ENCODE data around the gene SH3TC1.

Gene SH3TC1

DNA sequence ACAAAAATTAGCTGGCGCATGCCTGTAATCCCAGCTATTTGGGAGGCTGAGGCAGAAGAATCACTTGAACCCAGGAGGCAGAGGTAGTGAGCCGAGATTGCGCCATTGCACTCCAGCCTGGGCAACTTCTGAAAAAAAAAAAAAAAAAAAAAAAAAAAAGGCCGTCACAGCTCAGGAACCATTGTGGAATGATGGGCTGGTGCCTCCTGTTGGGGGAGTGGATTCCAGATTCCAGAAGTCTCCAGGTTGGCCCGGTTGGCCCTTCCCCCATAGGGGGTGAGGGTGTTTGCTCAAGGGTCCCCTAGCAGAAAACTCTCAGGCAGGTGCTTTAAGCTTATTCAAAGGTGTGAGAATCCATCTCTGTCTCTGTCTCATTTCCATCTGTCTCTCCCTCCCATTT lies 11.5 kb downstream of the SH3TC1 start:
- no peak overlapping the region for H3K9ac ChIP-seq (ENCODE audit: low read depth, low read length, poor library complexity, severe bottlenecking)
- TF ChIP-seq EZH2phosphoT487 (IDR thresholded peaks at IDR 0.05; ENCODE audit: borderline replicate concordance), result no peak
- TF ChIP-seq, protein P1, sequence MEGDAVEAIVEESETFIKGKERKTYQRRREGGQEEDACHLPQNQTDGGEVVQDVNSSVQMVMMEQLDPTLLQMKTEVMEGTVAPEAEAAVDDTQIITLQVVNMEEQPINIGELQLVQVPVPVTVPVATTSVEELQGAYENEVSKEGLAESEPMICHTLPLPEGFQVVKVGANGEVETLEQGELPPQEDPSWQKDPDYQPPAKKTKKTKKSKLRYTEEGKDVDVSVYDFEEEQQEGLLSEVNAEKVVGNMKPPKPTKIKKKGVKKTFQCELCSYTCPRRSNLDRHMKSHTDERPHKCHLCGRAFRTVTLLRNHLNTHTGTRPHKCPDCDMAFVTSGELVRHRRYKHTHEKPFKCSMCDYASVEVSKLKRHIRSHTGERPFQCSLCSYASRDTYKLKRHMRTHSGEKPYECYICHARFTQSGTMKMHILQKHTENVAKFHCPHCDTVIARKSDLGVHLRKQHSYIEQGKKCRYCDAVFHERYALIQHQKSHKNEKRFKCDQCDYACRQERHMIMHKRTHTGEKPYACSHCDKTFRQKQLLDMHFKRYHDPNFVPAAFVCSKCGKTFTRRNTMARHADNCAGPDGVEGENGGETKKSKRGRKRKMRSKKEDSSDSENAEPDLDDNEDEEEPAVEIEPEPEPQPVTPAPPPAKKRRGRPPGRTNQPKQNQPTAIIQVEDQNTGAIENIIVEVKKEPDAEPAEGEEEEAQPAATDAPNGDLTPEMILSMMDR (conservative IDR thresholded peaks at IDR 0.05; ENCODE audit: low read length), result no peak
- no peak overlapping the region for H3K4me2 ChIP-seq (ENCODE audit: low read depth, low read length, poor library complexity, severe bottlenecking)
- H2AFZ ChIP-seq (ENCODE audit: low read length), result no peak overlapping the region
- H3K9me2 ChIP-seq (replicated peaks; ENCODE audit: low read depth, low read length), result no peaks in the 10 kb centered on the region
- no peaks in the 10 kb centered on the region for H3F3A ChIP-seq (ENCODE audit: low read depth)
- H3K27me3 ChIP-seq (ENCODE audit: insufficient read depth, low read length, poor library complexity, severe bottlenecking), result no peaks in the 10 kb centered on the region
- H4K20me1 ChIP-seq (ENCODE audit: insufficient read depth, low read length, poor library complexity, severe bottlenecking), result peaks cover 1% of the 10 kb centered on the region
- peaks cover 13% of the 10 kb centered on the region; the same call in 1 of the 2 replicates for H3K79me2 ChIP-seq (ENCODE audit: insufficient read depth, low read length)
- peaks cover 11% of the 10 kb centered on the region for H3K4me1 ChIP-seq (ENCODE audit: insufficient read depth, low read length, poor library complexity, severe bottlenecking)
- no peak overlapping the region for H3K4me3 ChIP-seq (ENCODE audit: low read length, poor library complexity, severe bottlenecking)
- peaks cover 22% of the 10 kb centered on the region; the same call in 1 of the 2 replicates for H3K36me3 ChIP-seq (ENCODE audit: insufficient read depth, low read length)
- no peaks in the 10 kb centered on the region for H3K9me3 ChIP-seq (ENCODE audit: insufficient read depth, low read depth, low read length)

DNA sequence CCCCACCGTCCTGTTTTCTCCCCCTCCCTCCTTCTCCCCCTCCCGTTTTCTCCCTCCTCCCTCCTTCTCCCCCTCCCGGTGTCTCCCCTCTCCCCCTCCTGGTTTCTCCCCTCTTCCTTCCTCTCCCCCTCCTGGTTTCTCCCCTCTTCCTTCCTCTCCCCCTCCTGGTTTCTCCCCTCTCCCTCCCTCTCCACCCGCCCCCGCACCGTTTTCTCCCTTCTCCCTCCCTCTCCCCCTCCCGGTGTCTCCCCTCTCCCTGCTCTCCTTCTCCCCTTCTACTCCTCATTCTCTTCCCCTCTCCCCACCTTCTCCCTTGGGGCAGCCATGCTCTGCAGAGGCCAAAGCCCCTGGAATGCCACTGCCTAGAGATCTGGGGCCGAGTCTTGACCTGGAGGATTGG lies 12.2 kb downstream of the SH3TC1 start:
- Histone ChIP-seq H3K9me3 (ENCODE audit: insufficient read depth, low read depth, low read length) (no peaks in the 10 kb centered on the region), H4K20me1 (ENCODE audit: insufficient read depth, low read length, poor library complexity, severe bottlenecking) (no peaks in the 10 kb centered on the region), H3K9ac (ENCODE audit: low read depth, low read length, poor library complexity, severe bottlenecking) (no peak overlapping the region), H3F3A (ENCODE audit: low read depth) (no peaks in the 10 kb centered on the region), H3K27me3 (ENCODE audit: insufficient read depth, low read length, poor library complexity, severe bottlenecking) (no peaks in the 10 kb centered on the region), H3K9me2 (replicated peaks; ENCODE audit: low read depth, low read length) (no peaks in the 10 kb centered on the region), H3K79me2 (ENCODE audit: insufficient read depth, low read length) (peaks cover 10% of the 10 kb centered on the region; the same call in 1 of the 2 replicates), H3K4me1 (ENCODE audit: insufficient read depth, low read length, poor library complexity, severe bottlenecking) (peaks cover 4% of the 10 kb centered on the region), H2AFZ (ENCODE audit: low read length) (no peak overlapping the region), H3K4me2 (ENCODE audit: low read depth, low read length, poor library complexity, severe bottlenecking) (no peak overlapping the region), H3K4me3 (ENCODE audit: low read length, poor library complexity, severe bottlenecking) (no peak overlapping the region), H3K36me3 (ENCODE audit: insufficient read depth, low read length) (peaks cover 22% of the 10 kb centered on the region; the same call in 1 of the 2 replicates)
- TF ChIP-seq EZH2phosphoT487 (IDR thresholded peaks at IDR 0.05; ENCODE audit: borderline replicate concordance), result no peak
- TF ChIP-seq, protein P1 (conservative IDR thresholded peaks at IDR 0.05; ENCODE audit: low read length), result no peak

DNA sequence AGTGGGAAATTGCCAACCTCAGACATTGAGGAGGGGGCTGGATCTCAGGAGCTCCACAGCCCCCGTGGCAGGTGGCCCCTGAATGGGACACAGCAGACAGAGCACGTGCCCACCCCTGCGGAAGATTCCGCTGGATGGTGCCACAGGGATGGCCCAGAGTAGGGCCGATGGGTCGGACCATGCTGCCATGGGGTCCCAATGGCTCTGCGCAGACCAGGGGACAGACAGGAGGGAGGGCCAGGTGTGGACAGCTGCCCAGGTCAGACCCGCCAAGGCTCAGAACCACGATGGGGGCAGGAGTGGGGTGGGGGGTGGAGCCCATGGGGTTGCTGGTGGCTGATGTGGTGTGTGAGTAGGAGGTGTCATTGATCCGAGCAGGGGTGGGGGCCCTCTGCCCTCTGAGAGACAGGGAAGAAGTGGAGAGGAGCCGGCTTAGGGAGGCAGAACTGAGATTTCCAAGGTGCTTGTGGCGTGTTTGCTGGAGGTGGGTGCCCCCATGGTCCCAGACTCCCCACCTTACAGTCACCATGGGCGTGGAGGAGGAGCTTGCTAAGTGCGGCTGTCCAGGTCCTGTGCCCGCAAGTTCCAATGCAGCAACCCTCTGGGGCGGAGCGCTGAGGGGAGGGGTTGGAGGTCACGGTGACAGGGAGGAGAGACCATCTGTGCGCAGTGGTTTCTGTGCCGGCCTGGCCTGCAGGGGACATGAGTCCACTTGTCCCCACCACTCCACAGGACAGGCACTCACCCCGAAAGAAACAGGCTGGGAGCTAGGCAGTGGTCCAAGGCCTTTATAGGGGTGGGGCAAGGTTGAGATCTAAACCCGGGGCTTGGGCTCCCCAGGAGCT lies 12.9 kb downstream of the SH3TC1 start:
- Histone ChIP-seq H3K9ac (ENCODE audit: low read depth, low read length, poor library complexity, severe bottlenecking) (no peak overlapping the region), H4K20me1 (ENCODE audit: insufficient read depth, low read length, poor library complexity, severe bottlenecking) (no peaks in the 10 kb centered on the region), H3K4me1 (ENCODE audit: insufficient read depth, low read length, poor library complexity, severe bottlenecking) (no peaks in the 10 kb centered on the region), H3K27me3 (ENCODE audit: insufficient read depth, low read length, poor library complexity, severe bottlenecking) (no peaks in the 10 kb centered on the region), H3K36me3 (ENCODE audit: insufficient read depth, low read length) (peaks cover 22% of the 10 kb centered on the region; the same call in 1 of the 2 replicates), H3K79me2 (ENCODE audit: insufficient read depth, low read length) (peaks cover 3% of the 10 kb centered on the region; the same call in 1 of the 2 replicates), H3K4me3 (ENCODE audit: low read length, poor library complexity, severe bottlenecking) (no peak overlapping the region), H3K4me2 (ENCODE audit: low read depth, low read length, poor library complexity, severe bottlenecking) (no peak overlapping the region), H3K9me2 (replicated peaks; ENCODE audit: low read depth, low read length) (no peaks in the 10 kb centered on the region), H2AFZ (ENCODE audit: low read length) (no peak overlapping the region), H3F3A (ENCODE audit: low read depth) (no peaks in the 10 kb centered on the region), H3K9me3 (ENCODE audit: insufficient read depth, low read depth, low read length) (no peaks in the 10 kb centered on the region)
- TF ChIP-seq, protein P1 (conservative IDR thresholded peaks at IDR 0.05; ENCODE audit: low read length), result no peak
- no peak for TF ChIP-seq EZH2phosphoT487 (IDR thresholded peaks at IDR 0.05; ENCODE audit: borderline replicate concordance)
